GM23338 (cell line): Measurements from ENCODE around the gene ITSN2.

ENCODE experiments used
- CREB1 ChIP-seq: fragments of 250-450 bp; sonication (Bioruptor Pico); IDR thresholded peaks from 2 replicates; pipeline ENCODE4 v1.5.0; 2020; ENCODE audit warnings: low read depth, mild to moderate bottlenecking, moderate library complexity
- EZH2 ChIP-seq: fragments of 200-600 bp; sonication (generic); IDR thresholded peaks from one replicate; pipeline ENCODE4 v1.8.0; 2017; ENCODE audit warnings: antibody characterized with exemption, mild to moderate bottlenecking, low read depth; ENCODE audit not compliant: unreplicated experiment
- EZH2phosphoT487 ChIP-seq: fragments of 200-600 bp; sonication (generic); IDR thresholded peaks from one replicate; pipeline ENCODE4 v1.8.1; 2018; ENCODE audit warnings: antibody characterized with exemption; ENCODE audit not compliant: unreplicated experiment
- JUNB ChIP-seq: IDR thresholded peaks from one replicate; pipeline ENCODE4 v1.6.1; 2016; ENCODE audit warnings: antibody characterized with exemption; ENCODE audit not compliant: unreplicated experiment
- POLR2AphosphoS5 ChIP-seq: IDR thresholded peaks from 2 replicates; pipeline ENCODE4 v1.6.1; 2016; ENCODE audit warnings: antibody characterized with exemption, low read depth
- ZNF331 ChIP-seq: fragments of 250-450 bp; sonication (Bioruptor Pico); IDR thresholded peaks from 2 replicates; pipeline ENCODE4 v1.5.0; 2020; ENCODE audit warnings: low read depth, mild to moderate bottlenecking, moderate library complexity
- TF ChIP-seq, protein P1 (sequence below), 2 experiments: fragments of 200-600 bp in 1 of 2; sonication (generic) in 1 of 2; conservative IDR thresholded peaks; 2 replicates each; pipeline versions ENCODE4 v1.5.1 to v1.6.1; 2016 to 2017; ENCODE audit warnings: antibody characterized with exemption in 2 of 2, low read depth in 2 of 2, mild to moderate bottlenecking in 2 of 2, moderate library complexity in 1 of 2
- TF ChIP-seq, protein P2 (sequence below): IDR thresholded peaks from 2 replicates; pipeline ENCODE4 v1.6.1; 2016; ENCODE audit warnings: antibody characterized with exemption
- TF ChIP-seq, protein P3 (sequence below): IDR thresholded peaks from one replicate; pipeline ENCODE4 v1.6.1; 2018; ENCODE audit warnings: antibody characterized with exemption; ENCODE audit not compliant: unreplicated experiment
- TF ChIP-seq, protein P4 (sequence below): fragments of 250-450 bp; sonication (Bioruptor Pico); IDR thresholded peaks from 2 replicates; pipeline ENCODE4 v1.5.0; 2020; ENCODE audit warnings: mild to moderate bottlenecking, moderate library complexity

DNA sequence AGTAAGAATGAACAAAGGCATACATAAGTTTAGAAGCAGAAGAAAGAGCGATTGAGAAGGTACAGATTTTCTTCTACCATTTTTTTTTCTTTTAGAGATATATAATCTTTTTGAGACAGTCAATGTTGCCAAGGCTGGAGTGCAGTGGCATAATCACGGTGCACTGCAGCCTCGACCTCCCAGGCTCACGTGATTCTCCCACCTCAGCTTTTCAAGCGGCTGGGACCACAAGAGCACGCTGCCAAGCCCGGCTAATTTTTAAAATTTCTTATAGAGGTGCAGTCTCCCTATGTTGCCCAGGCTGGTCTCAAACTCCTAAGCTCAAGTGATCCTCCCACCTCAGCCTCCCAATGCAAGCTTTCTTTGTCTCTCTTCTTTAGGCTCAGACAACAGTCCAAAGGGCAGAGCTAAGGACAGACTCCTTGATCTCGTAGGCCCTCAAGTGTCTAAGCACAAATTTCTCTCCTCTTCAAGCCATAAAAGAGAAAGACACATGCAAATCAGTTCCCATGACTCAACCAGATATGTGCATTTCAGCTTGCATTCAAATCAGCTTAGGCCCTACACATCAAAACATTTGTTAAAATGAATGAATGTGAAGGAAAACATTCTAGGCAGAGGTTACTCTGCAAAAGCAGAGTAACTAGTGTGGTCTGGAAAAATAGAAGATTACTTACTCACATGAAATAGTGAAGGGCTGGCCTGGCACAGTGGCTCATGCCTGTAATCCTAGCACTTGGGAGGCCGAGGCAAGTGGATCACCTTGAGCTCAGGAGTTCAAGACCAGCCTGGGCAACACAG is 18.0 kb downstream of the ITSN2 start:
- TF ChIP-seq, protein P1, sequence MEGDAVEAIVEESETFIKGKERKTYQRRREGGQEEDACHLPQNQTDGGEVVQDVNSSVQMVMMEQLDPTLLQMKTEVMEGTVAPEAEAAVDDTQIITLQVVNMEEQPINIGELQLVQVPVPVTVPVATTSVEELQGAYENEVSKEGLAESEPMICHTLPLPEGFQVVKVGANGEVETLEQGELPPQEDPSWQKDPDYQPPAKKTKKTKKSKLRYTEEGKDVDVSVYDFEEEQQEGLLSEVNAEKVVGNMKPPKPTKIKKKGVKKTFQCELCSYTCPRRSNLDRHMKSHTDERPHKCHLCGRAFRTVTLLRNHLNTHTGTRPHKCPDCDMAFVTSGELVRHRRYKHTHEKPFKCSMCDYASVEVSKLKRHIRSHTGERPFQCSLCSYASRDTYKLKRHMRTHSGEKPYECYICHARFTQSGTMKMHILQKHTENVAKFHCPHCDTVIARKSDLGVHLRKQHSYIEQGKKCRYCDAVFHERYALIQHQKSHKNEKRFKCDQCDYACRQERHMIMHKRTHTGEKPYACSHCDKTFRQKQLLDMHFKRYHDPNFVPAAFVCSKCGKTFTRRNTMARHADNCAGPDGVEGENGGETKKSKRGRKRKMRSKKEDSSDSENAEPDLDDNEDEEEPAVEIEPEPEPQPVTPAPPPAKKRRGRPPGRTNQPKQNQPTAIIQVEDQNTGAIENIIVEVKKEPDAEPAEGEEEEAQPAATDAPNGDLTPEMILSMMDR (conservative IDR thresholded peaks at IDR 0.05; ENCODE audit: low read depth in 2 of 2), result no peak
- TF ChIP-seq EZH2, result no peak
- no peak for TF ChIP-seq POLR2AphosphoS5
- TF ChIP-seq, protein P2, sequence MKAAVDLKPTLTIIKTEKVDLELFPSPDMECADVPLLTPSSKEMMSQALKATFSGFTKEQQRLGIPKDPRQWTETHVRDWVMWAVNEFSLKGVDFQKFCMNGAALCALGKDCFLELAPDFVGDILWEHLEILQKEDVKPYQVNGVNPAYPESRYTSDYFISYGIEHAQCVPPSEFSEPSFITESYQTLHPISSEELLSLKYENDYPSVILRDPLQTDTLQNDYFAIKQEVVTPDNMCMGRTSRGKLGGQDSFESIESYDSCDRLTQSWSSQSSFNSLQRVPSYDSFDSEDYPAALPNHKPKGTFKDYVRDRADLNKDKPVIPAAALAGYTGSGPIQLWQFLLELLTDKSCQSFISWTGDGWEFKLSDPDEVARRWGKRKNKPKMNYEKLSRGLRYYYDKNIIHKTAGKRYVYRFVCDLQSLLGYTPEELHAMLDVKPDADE, result no peak
- TF ChIP-seq, protein P3, sequence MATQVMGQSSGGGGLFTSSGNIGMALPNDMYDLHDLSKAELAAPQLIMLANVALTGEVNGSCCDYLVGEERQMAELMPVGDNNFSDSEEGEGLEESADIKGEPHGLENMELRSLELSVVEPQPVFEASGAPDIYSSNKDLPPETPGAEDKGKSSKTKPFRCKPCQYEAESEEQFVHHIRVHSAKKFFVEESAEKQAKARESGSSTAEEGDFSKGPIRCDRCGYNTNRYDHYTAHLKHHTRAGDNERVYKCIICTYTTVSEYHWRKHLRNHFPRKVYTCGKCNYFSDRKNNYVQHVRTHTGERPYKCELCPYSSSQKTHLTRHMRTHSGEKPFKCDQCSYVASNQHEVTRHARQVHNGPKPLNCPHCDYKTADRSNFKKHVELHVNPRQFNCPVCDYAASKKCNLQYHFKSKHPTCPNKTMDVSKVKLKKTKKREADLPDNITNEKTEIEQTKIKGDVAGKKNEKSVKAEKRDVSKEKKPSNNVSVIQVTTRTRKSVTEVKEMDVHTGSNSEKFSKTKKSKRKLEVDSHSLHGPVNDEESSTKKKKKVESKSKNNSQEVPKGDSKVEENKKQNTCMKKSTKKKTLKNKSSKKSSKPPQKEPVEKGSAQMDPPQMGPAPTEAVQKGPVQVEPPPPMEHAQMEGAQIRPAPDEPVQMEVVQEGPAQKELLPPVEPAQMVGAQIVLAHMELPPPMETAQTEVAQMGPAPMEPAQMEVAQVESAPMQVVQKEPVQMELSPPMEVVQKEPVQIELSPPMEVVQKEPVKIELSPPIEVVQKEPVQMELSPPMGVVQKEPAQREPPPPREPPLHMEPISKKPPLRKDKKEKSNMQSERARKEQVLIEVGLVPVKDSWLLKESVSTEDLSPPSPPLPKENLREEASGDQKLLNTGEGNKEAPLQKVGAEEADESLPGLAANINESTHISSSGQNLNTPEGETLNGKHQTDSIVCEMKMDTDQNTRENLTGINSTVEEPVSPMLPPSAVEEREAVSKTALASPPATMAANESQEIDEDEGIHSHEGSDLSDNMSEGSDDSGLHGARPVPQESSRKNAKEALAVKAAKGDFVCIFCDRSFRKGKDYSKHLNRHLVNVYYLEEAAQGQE, result no peak
- no peak for TF ChIP-seq EZH2phosphoT487
- TF ChIP-seq, protein P4, sequence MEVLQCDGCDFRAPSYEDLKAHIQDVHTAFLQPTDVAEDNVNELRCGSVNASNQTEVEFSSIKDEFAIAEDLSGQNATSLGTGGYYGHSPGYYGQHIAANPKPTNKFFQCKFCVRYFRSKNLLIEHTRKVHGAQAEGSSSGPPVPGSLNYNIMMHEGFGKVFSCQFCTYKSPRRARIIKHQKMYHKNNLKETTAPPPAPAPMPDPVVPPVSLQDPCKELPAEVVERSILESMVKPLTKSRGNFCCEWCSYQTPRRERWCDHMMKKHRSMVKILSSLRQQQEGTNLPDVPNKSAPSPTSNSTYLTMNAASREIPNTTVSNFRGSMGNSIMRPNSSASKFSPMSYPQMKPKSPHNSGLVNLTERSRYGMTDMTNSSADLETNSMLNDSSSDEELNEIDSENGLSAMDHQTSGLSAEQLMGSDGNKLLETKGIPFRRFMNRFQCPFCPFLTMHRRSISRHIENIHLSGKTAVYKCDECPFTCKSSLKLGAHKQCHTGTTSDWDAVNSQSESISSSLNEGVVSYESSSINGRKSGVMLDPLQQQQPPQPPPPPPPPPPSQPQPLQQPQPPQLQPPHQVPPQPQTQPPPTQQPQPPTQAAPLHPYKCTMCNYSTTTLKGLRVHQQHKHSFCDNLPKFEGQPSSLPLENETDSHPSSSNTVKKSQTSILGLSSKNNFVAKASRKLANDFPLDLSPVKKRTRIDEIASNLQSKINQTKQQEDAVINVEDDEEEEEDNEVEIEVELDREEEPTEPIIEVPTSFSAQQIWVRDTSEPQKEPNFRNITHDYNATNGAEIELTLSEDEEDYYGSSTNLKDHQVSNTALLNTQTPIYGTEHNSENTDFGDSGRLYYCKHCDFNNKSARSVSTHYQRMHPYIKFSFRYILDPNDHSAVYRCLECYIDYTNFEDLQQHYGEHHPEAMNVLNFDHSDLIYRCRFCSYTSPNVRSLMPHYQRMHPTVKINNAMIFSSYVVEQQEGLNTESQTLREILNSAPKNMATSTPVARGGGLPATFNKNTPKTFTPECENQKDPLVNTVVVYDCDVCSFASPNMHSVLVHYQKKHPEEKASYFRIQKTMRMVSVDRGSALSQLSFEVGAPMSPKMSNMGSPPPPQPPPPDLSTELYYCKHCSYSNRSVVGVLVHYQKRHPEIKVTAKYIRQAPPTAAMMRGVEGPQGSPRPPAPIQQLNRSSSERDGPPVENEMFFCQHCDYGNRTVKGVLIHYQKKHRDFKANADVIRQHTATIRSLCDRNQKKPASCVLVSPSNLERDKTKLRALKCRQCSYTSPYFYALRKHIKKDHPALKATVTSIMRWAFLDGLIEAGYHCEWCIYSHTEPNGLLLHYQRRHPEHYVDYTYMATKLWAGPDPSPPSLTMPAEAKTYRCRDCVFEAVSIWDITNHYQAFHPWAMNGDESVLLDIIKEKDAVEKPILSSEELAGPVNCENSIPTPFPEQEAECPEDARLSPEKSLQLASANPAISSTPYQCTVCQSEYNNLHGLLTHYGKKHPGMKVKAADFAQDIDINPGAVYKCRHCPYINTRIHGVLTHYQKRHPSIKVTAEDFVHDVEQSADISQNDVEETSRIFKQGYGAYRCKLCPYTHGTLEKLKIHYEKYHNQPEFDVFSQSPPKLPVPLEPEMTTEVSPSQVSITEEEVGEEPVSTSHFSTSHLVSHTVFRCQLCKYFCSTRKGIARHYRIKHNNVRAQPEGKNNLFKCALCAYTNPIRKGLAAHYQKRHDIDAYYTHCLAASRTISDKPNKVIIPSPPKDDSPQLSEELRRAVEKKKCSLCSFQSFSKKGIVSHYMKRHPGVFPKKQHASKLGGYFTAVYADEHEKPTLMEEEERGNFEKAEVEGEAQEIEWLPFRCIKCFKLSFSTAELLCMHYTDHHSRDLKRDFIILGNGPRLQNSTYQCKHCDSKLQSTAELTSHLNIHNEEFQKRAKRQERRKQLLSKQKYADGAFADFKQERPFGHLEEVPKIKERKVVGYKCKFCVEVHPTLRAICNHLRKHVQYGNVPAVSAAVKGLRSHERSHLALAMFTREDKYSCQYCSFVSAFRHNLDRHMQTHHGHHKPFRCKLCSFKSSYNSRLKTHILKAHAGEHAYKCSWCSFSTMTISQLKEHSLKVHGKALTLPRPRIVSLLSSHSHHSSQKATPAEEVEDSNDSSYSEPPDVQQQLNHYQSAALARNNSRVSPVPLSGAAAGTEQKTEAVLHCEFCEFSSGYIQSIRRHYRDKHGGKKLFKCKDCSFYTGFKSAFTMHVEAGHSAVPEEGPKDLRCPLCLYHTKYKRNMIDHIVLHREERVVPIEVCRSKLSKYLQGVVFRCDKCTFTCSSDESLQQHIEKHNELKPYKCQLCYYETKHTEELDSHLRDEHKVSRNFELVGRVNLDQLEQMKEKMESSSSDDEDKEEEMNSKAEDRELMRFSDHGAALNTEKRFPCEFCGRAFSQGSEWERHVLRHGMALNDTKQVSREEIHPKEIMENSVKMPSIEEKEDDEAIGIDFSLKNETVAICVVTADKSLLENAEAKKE, result no peak
- TF ChIP-seq ZNF331 (CRISPR knock-in tag), result no peak
- TF ChIP-seq JUNB, result no peak
- TF ChIP-seq CREB1 (CRISPR knock-in tag), result no peak
